ENCODE data around the gene NUDT19. TPM values are rescaled to one million over a fixed set of nuclear protein-coding genes. Genes with fewer than 3 reads are reported as not detected.

NUDT19 gene
- total RNA-seq, 1 experiment from 2014 or later = 22.1 TPM

DNA sequence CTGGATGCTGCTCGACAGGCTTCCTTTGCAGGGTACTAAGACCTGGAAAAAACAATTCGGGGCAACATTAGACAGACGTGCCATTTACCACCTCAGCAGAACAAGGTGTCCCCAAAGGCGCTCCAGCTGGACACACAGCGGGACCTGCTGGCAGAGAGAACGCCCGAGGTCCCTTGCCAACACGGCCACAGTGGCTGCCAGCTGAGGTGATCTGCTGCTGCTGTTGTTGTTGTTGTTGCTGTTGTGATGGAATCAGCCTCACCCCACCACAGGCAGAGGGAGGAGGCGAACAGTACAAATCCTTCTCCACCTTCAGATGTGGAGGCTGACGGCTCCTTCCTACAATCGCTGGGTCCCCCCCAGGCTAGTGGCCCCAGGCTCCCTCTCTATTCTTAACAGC lies 41.9 kb upstream of the NUDT19 start:
- CTCF ChIA-PET = no interaction called here
- Histone ChIP-seq H3K36me3 (ENCODE audit: control insufficient read depth in 1 of 2, insufficient read depth in 2 of 2, low read length in 2 of 2) (peaks cover 3 to 18% of the 10 kb centered on the region in 2 experiments; a peak in 3 of 4 replicates), H3K27me3 (ENCODE audit: insufficient read depth, low read length) (no peaks in the 10 kb centered on the region)

DNA sequence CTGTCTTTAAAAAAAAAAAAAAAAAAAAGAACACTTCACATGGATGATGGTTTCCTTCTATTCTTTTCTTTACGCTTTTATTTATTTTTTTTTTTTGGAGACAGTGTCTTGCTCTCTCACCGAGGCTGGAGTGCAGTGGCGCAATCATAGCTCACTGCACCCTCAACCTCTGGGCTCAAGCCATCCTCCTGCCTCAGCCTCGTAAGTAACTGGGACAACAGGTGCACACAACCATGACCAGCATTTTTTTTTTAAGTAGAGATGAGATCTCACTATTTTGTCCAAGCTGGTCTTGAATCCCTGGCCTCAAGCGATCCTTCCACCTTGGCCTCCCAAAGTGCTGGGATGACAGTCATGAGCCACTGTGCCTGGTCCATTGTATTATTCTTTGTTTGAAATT lies 41.0 kb upstream of the NUDT19 start:
- ATAC-seq (no peak), DNase-seq (ENCODE audit: low read depth, low spot score) (no peak)
- CTCF ChIA-PET = no interaction called here
- POLR2A ChIA-PET = no interaction called here
- H3K9me3 ChIP-seq (ENCODE audit: control insufficient read depth in 1 of 2, insufficient read depth in 1 of 2, low read depth in 1 of 2, low read length in 2 of 2) = no peaks in the 10 kb centered on the region
- H3K27me3 ChIP-seq (ENCODE audit: insufficient read depth, low read length) = no peaks in the 10 kb centered on the region
- BruUV-seq (replicated peaks) = no TSS peak
- no peak overlapping the region for H3K4me3 ChIP-seq (replicated peaks in 1 of 2; ENCODE audit: low read depth in 1 of 2, low read length in 2 of 2)
- intact Hi-C loops (cut with micrococcal nuclease) = no loop called here
- H3K79me2 ChIP-seq (ENCODE audit: insufficient read depth, low read length) = peaks cover 21% of the 10 kb centered on the region; the same call in 1 of the 2 replicates
- H3K4me2 ChIP-seq (ENCODE audit: low read length) = no peak overlapping the region
- no peak overlapping the region for H3K27ac ChIP-seq (ENCODE audit: low read depth, low read length)
- peaks cover 3 to 6% of the 10 kb centered on the region in 2 experiments; a peak in 3 of 4 replicates for H3K4me1 ChIP-seq (ENCODE audit: control insufficient read depth in 1 of 2, insufficient read depth in 2 of 2, low read length in 2 of 2)
- RAD21 ChIA-PET (ENCODE audit: low non-redundant PET in 1 of 2, low total read pairs in 2 of 2, uncharacterized antibody in 2 of 2, unreplicated experiment in 2 of 2) = no interaction called here
- H4K20me1 ChIP-seq (ENCODE audit: insufficient read depth) = no peaks in the 10 kb centered on the region
- no peaks in the 10 kb centered on the region for H3K9me2 ChIP-seq (ENCODE audit: insufficient read depth)
- no peak overlapping the region for H2AFZ ChIP-seq (ENCODE audit: low read depth, low read length, poor library complexity, severe bottlenecking)
- H3K36me3 ChIP-seq (ENCODE audit: control insufficient read depth in 1 of 2, insufficient read depth in 2 of 2, low read length in 2 of 2) = peaks cover 8 to 18% of the 10 kb centered on the region in 2 experiments; a peak in 3 of 4 replicates
- H3K9ac ChIP-seq (ENCODE audit: low read length) = no peak overlapping the region
- TF ChIP-seq TCF7L2 (IDR thresholded peaks at IDR 0.05; ENCODE audit: borderline replicate concordance, extremely low read depth, insufficient read depth, insufficient read length) (no peak), POLR2A (IDR thresholded peaks at IDR 0.05; ENCODE audit: borderline replicate concordance, extremely low read depth, insufficient read depth, insufficient read length) (no peak), POLR2AphosphoS5 (IDR thresholded peaks at IDR 0.05; ENCODE audit: low read depth, low read length) (no peak), ZFX (IDR thresholded peaks at IDR 0.05) (no peak), SRF (IDR thresholded peaks at IDR 0.05; ENCODE audit: low read depth) (no peak), EGR1 (IDR thresholded peaks at IDR 0.05; ENCODE audit: low read depth) (no peak), EZH2 (IDR thresholded peaks at IDR 0.05) (no peak)
- TF ChIP-seq, protein P1, sequence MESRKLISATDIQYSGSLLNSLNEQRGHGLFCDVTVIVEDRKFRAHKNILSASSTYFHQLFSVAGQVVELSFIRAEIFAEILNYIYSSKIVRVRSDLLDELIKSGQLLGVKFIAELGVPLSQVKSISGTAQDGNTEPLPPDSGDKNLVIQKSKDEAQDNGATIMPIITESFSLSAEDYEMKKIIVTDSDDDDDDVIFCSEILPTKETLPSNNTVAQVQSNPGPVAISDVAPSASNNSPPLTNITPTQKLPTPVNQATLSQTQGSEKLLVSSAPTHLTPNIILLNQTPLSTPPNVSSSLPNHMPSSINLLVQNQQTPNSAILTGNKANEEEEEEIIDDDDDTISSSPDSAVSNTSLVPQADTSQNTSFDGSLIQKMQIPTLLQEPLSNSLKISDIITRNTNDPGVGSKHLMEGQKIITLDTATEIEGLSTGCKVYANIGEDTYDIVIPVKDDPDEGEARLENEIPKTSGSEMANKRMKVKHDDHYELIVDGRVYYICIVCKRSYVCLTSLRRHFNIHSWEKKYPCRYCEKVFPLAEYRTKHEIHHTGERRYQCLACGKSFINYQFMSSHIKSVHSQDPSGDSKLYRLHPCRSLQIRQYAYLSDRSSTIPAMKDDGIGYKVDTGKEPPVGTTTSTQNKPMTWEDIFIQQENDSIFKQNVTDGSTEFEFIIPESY (IDR thresholded peaks at IDR 0.05; ENCODE audit: extremely low read depth, insufficient replicate concordance, low read length) = no peak
- TF ChIP-seq, protein P2, sequence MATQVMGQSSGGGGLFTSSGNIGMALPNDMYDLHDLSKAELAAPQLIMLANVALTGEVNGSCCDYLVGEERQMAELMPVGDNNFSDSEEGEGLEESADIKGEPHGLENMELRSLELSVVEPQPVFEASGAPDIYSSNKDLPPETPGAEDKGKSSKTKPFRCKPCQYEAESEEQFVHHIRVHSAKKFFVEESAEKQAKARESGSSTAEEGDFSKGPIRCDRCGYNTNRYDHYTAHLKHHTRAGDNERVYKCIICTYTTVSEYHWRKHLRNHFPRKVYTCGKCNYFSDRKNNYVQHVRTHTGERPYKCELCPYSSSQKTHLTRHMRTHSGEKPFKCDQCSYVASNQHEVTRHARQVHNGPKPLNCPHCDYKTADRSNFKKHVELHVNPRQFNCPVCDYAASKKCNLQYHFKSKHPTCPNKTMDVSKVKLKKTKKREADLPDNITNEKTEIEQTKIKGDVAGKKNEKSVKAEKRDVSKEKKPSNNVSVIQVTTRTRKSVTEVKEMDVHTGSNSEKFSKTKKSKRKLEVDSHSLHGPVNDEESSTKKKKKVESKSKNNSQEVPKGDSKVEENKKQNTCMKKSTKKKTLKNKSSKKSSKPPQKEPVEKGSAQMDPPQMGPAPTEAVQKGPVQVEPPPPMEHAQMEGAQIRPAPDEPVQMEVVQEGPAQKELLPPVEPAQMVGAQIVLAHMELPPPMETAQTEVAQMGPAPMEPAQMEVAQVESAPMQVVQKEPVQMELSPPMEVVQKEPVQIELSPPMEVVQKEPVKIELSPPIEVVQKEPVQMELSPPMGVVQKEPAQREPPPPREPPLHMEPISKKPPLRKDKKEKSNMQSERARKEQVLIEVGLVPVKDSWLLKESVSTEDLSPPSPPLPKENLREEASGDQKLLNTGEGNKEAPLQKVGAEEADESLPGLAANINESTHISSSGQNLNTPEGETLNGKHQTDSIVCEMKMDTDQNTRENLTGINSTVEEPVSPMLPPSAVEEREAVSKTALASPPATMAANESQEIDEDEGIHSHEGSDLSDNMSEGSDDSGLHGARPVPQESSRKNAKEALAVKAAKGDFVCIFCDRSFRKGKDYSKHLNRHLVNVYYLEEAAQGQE (IDR thresholded peaks at IDR 0.05; ENCODE audit: low read depth) = no peak

More for the DNA sequence above, 41.9 kb upstream of the NUDT19 start:
- Histone ChIP-seq H3K9ac (ENCODE audit: low read length) (no peak overlapping the region), H2AFZ (ENCODE audit: low read depth, low read length, poor library complexity, severe bottlenecking) (no peak overlapping the region), H3K4me2 (ENCODE audit: low read length) (no peak overlapping the region), H3K4me3 (replicated peaks in 1 of 2; ENCODE audit: low read depth in 1 of 2, low read length in 2 of 2) (no peak overlapping the region), H3K79me2 (ENCODE audit: insufficient read depth, low read length) (peaks cover 12% of the 10 kb centered on the region; the same call in 1 of the 2 replicates), H3K27ac (ENCODE audit: low read depth, low read length) (no peak overlapping the region), H3K9me2 (ENCODE audit: insufficient read depth) (no peaks in the 10 kb centered on the region), H3K4me1 (ENCODE audit: control insufficient read depth in 1 of 2, insufficient read depth in 2 of 2, low read length in 2 of 2) (peaks cover 3 to 6% of the 10 kb centered on the region in 2 experiments; a peak in 3 of 4 replicates), H3K9me3 (ENCODE audit: control insufficient read depth in 1 of 2, insufficient read depth in 1 of 2, low read depth in 1 of 2, low read length in 2 of 2) (no peaks in the 10 kb centered on the region), H4K20me1 (ENCODE audit: insufficient read depth) (no peaks in the 10 kb centered on the region)
- TF ChIP-seq, protein P3, sequence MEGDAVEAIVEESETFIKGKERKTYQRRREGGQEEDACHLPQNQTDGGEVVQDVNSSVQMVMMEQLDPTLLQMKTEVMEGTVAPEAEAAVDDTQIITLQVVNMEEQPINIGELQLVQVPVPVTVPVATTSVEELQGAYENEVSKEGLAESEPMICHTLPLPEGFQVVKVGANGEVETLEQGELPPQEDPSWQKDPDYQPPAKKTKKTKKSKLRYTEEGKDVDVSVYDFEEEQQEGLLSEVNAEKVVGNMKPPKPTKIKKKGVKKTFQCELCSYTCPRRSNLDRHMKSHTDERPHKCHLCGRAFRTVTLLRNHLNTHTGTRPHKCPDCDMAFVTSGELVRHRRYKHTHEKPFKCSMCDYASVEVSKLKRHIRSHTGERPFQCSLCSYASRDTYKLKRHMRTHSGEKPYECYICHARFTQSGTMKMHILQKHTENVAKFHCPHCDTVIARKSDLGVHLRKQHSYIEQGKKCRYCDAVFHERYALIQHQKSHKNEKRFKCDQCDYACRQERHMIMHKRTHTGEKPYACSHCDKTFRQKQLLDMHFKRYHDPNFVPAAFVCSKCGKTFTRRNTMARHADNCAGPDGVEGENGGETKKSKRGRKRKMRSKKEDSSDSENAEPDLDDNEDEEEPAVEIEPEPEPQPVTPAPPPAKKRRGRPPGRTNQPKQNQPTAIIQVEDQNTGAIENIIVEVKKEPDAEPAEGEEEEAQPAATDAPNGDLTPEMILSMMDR (IDR thresholded peaks at IDR 0.05 in 2 of 3, conservative IDR thresholded peaks at IDR 0.05 in 1 of 3; ENCODE audit: borderline replicate concordance in 1 of 3, insufficient read depth in 1 of 3, low read depth in 2 of 3, low read length in 2 of 3) = no peak
- no peak for TF ChIP-seq SRF (IDR thresholded peaks at IDR 0.05; ENCODE audit: low read depth)
- TF ChIP-seq CEBPB (IDR thresholded peaks at IDR 0.05; ENCODE audit: low read depth) = no peak
- TF ChIP-seq ZFX (IDR thresholded peaks at IDR 0.05) = no peak
- TF ChIP-seq ZNF274 (IDR thresholded peaks at IDR 0.05; ENCODE audit: low read depth, low read length) = no peak
- POLR2A ChIA-PET = no interaction called here
- intact Hi-C loops (cut with micrococcal nuclease) = no loop called here
- no peak for DNase-seq (ENCODE audit: low read depth, low spot score)
- RAD21 ChIA-PET (ENCODE audit: low non-redundant PET in 1 of 2, low total read pairs in 2 of 2, uncharacterized antibody in 2 of 2, unreplicated experiment in 2 of 2) = no interaction called here
- BruUV-seq (replicated peaks) = no TSS peak
- ATAC-seq = no peak
